Measurements from ENCODE around the gene CCDC81.
"Not testable (repeated sequence)": the region's sequence is repeated elsewhere in the genome, so short reads cannot be mapped to it uniquely, and the experiment has no call there.

CCDC81 gene

GRCh38 chr11:86398106-86398505, 23.4 kb downstream of the CCDC81 start:
- Histone ChIP-seq H3K27me3 (no peaks in the 10 kb centered on the region), H3K4me3 (no peak overlapping the region), H3K36me3 (no peaks in the 10 kb centered on the region), H3K27ac (no peak overlapping the region), H3K9me3 (no peaks in the 10 kb centered on the region), H3K4me1 (peaks cover 0 to 38% (median 16%) of the 10 kb centered on the region in 4 donors)
- no peak for TF ChIP-seq CTCF (IDR thresholded peaks at IDR 0.05)
- no peak for DNase-seq
- intact Hi-C loops (cut with DNase I; ENCODE audit: low total_unique reads) = no loop called here

- no peak for DNase-seq
- Histone ChIP-seq H3K9me3 (no peaks in the 10 kb centered on the region), H3K4me1 (peaks cover 0 to 3% (median 0%) of the 10 kb centered on the region in 4 donors), H3K36me3 (no peaks in the 10 kb centered on the region), H3K27me3 (no peaks in the 10 kb centered on the region), H3K27ac (no peak overlapping the region), H3K4me3 (no peak overlapping the region)
- intact Hi-C loops (cut with DNase I; ENCODE audit: low total_unique reads) = no loop called here
- no peak for TF ChIP-seq CTCF (IDR thresholded peaks at IDR 0.05)
Observed at GRCh38 chr11:86403458-86403857, 28.8 kb downstream of the CCDC81 start.

GRCh38 chr11:86408845-86409244, 34.2 kb downstream of the CCDC81 start:
- Histone ChIP-seq H3K4me1 (no peaks in the 10 kb centered on the region), H3K4me3 (no peak overlapping the region), H3K9me3 (no peaks in the 10 kb centered on the region), H3K36me3 (peaks cover 12 to 26% (median 16%) of the 10 kb centered on the region in 3 donors), H3K27ac (no peak overlapping the region), H3K27me3 (no peaks in the 10 kb centered on the region)
- intact Hi-C loops (cut with DNase I; ENCODE audit: low total_unique reads) = no loop called here
- TF ChIP-seq CTCF (IDR thresholded peaks at IDR 0.05) = no peak
- DNase-seq = no peak

GRCh38 chr11:86414032-86414431, 39.3 kb downstream of the CCDC81 start:
- intact Hi-C loops (cut with DNase I; ENCODE audit: low total_unique reads) = no loop called here
- no peaks in the 10 kb centered on the region for H3K9me3 ChIP-seq
- no peak overlapping the region for H3K27ac ChIP-seq
- H3K27me3 ChIP-seq = no peaks in the 10 kb centered on the region
- H3K4me3 ChIP-seq = no peak overlapping the region
- TF ChIP-seq CTCF (IDR thresholded peaks at IDR 0.05) = no peak
- no peak for DNase-seq
- no peaks in the 10 kb centered on the region for H3K4me1 ChIP-seq
- H3K36me3 ChIP-seq = peaks cover 12 to 26% (median 22%) of the 10 kb centered on the region in 3 donors

GRCh38 chr11:86415026-86415425, 40.3 kb downstream of the CCDC81 start:
- Histone ChIP-seq H3K36me3 (peaks cover 12 to 22% (median 18%) of the 10 kb centered on the region in 3 donors), H3K4me3 (no peak overlapping the region), H3K27ac (no peak overlapping the region), H3K27me3 (no peaks in the 10 kb centered on the region), H3K4me1 (no peaks in the 10 kb centered on the region), H3K9me3 (no peaks in the 10 kb centered on the region)
- no peak for TF ChIP-seq CTCF (IDR thresholded peaks at IDR 0.05)
- intact Hi-C loops (cut with DNase I; ENCODE audit: low total_unique reads) = no loop called here
- no peak for DNase-seq

GRCh38 chr11:86416494-86416893, 41.8 kb downstream of the CCDC81 start:
- no peak overlapping the region for H3K4me3 ChIP-seq
- H3K4me1 ChIP-seq = no peaks in the 10 kb centered on the region
- TF ChIP-seq CTCF (IDR thresholded peaks at IDR 0.05) = no peak
- H3K27ac ChIP-seq = no peak overlapping the region
- H3K9me3 ChIP-seq = no peaks in the 10 kb centered on the region
- peaks cover 8 to 16% (median 14%) of the 10 kb centered on the region in 3 donors for H3K36me3 ChIP-seq
- DNase-seq = no peak
- intact Hi-C loops (cut with DNase I; ENCODE audit: low total_unique reads) = no loop called here
- no peaks in the 10 kb centered on the region for H3K27me3 ChIP-seq

GRCh38 chr11:86416951-86417350, 42.3 kb downstream of the CCDC81 start:
- peaks cover 8 to 12% (median 10%) of the 10 kb centered on the region in 3 donors for H3K36me3 ChIP-seq
- H3K9me3 ChIP-seq; intact Hi-C loops (cut with DNase I; ENCODE audit: low total_unique reads); H3K4me1 ChIP-seq; DNase-seq; H3K27me3 ChIP-seq; H3K27ac ChIP-seq; H3K4me3 ChIP-seq: not testable (repeated sequence)
